HG03066 (cell line): ENCODE results near the gene KLK2.
"Not testable (repeated sequence)": the region's sequence is repeated elsewhere in the genome, so short reads cannot be mapped to it uniquely, and the experiment has no call there.

Experiments used
- ATAC-seq: cut with Tn5 transposase; IDR thresholded peaks from one replicate; pipeline ENCODE4 v1.9.1; 2021; ENCODE audit warnings: low read depth; ENCODE audit not compliant: unreplicated experiment

KLK2 gene

GRCh38 chr19:50890422-50891252, 17.4 kb downstream of the KLK2 start:
- ATAC-seq, result no peak

- no peak for ATAC-seq
Measured at GRCh38 chr19:50891253-50891625, 18.0 kb downstream of the KLK2 start.

GRCh38 chr19:50893047-50893736, 20.0 kb downstream of the KLK2 start:
- no peak for ATAC-seq

GRCh38 chr19:50894478-50895356, 21.5 kb downstream of the KLK2 start:
- no peak for ATAC-seq

GRCh38 chr19:50896089-50896590, 22.9 kb downstream of the KLK2 start:
- ATAC-seq, result not testable (repeated sequence)

GRCh38 chr19:50896591-50897190, 23.5 kb downstream of the KLK2 start:
- ATAC-seq, result peak; percentile 89

- peak; percentile 33 for ATAC-seq
Measured at GRCh38 chr19:50897191-50897607, 24.0 kb downstream of the KLK2 start.

GRCh38 chr19:50897612-50898011, 24.4 kb downstream of the KLK2 start:
- ATAC-seq, result no peak

- no peak for ATAC-seq
Measured at GRCh38 chr19:50898018-50898417, 24.8 kb downstream of the KLK2 start.

GRCh38 chr19:50899569-50899968, 26.3 kb downstream of the KLK2 start:
- ATAC-seq, result no peak

- no peak for ATAC-seq
Measured at GRCh38 chr19:50902640-50903039, 29.4 kb downstream of the KLK2 start.

- no peak for ATAC-seq
Measured at GRCh38 chr19:50906217-50906616, 33.0 kb downstream of the KLK2 start.

GRCh38 chr19:50908336-50908735, 35.1 kb downstream of the KLK2 start:
- no peak for ATAC-seq

GRCh38 chr19:50909240-50910070, 36.2 kb downstream of the KLK2 start:
- no peak for ATAC-seq

GRCh38 chr19:50910722-50911121, 37.5 kb downstream of the KLK2 start:
- ATAC-seq, result no peak

- ATAC-seq, result no peak
Measured at GRCh38 chr19:50911206-50912101, 38.2 kb downstream of the KLK2 start, which contains the start of gene KLK4. TSS of gene KLK4 (minus strand) at chr19:50911395. CDS start at chr19:50910738, 657 bp downstream.

GRCh38 chr19:50912102-50912599, 38.9 kb downstream of the KLK2 start:
- ATAC-seq, result no peak
